ENCODE results near the gene AGO4. TPM values are rescaled to one million over a fixed set of nuclear protein-coding genes. Genes with fewer than 3 reads are reported as not detected.
A peak's percentile ranks its signal among the peaks of the same experiment; 100 is the strongest.

The AGO4 gene
- total RNA-seq, 1 experiment from 2014 or later: 12.8 TPM

GRCh38 chr1:35809114-35810095, 1.6 kb downstream of the AGO4 start:
- Histone ChIP-seq H3K18ac (ENCODE audit: insufficient read length, low read depth, low read length) (no peak overlapping the region), H2BK15ac (ENCODE audit: low read depth, low read length) (no peak overlapping the region), H2BK5ac (ENCODE audit: insufficient read length, low read length) (no peak overlapping the region), H3K27me3 (ENCODE audit: insufficient read depth, low read length) (no peaks in the 10 kb centered on the region), H3K27ac (ENCODE audit: insufficient read length, low read depth, low read length) (no peak overlapping the region), H2BK120ac (ENCODE audit: low read depth, low read length, poor library complexity, severe bottlenecking) (no peak overlapping the region), H2BK20ac (ENCODE audit: low read depth, low read length, poor library complexity, severe bottlenecking) (no peak overlapping the region), H3K79me1 (ENCODE audit: insufficient read depth, low read depth, low read length, poor library complexity, severe bottlenecking) (no peaks in the 10 kb centered on the region), H3K4me1 (ENCODE audit: insufficient read depth, low read length) (no peaks in the 10 kb centered on the region; the same call in 1 of the 2 replicates), H3K9me3 (ENCODE audit: control insufficient read depth, low read depth, low read length) (no peaks in the 10 kb centered on the region), H3K14ac (ENCODE audit: insufficient read depth, low read length) (no peak overlapping the region), H2BK12ac (ENCODE audit: insufficient read length, low read depth, low read length) (no peak overlapping the region), H3K79me2 (ENCODE audit: insufficient read depth, low read length) (no peaks in the 10 kb centered on the region), H2AK5ac (ENCODE audit: insufficient read length, low read length) (no peak overlapping the region), H3K56ac (ENCODE audit: insufficient read length, low read depth, low read length) (no peak overlapping the region), H3T11ph (ENCODE audit: low read length) (no peak overlapping the region), H2AFZ (ENCODE audit: low read length) (no peak overlapping the region), H3K9ac (ENCODE audit: extremely low read depth, insufficient read length, low read length) (no peak overlapping the region), H4K91ac (ENCODE audit: insufficient read length, low read depth, low read length) (no peak overlapping the region), H3K23me2 (ENCODE audit: insufficient read length, low read depth, low read length, poor library complexity, severe bottlenecking) (peaks cover 4% of the 10 kb centered on the region), H3K4me2 (ENCODE audit: insufficient read depth, insufficient read length, low read length) (peak overlapping the region; percentile 76), H4K8ac (replicated peaks; ENCODE audit: insufficient read length, low read depth, low read length) (no peak overlapping the region), H4K20me1 (ENCODE audit: control insufficient read depth, insufficient read depth, insufficient read length) (no peaks in the 10 kb centered on the region), H3K4ac (ENCODE audit: low read depth, low read length) (no peak overlapping the region), H3K23ac (ENCODE audit: insufficient read length, low read depth, low read length) (no peak overlapping the region), H4K5ac (ENCODE audit: insufficient read length, low read depth, low read length) (no peak overlapping the region)
- H3K36me3 Mint-ChIP-seq (ENCODE audit: insufficient read depth in 1 of 3, low read depth in 3 of 3): peaks cover 0 to 2% (median 0%) of the 10 kb centered on the region in 3 experiments; a peak in 1 of 7 replicates
- peak overlapping the region in 2 of 3 experiments; percentile 33 to 70; a peak in 1 of 7 replicates for H3K27ac Mint-ChIP-seq
- peaks cover 17 to 20% of the 10 kb centered on the region in 2 experiments for H3K4me1 Mint-ChIP-seq
- H3K27me3 Mint-ChIP-seq (ENCODE audit: low read depth): no peaks in the 10 kb centered on the region
- no peak for TF ChIP-seq CTCF (conservative IDR thresholded peaks at IDR 0.05)
- WGBS (ENCODE audit: extremely low coverage, insufficient read length, low lambda C conversion rate): no CpG with 5 or more reads among the region's 7 CpGs
- DNase-seq: no peak
- peak overlapping the region; percentile 79 to 89 for H3K4me3 Mint-ChIP-seq
- no peaks in the 10 kb centered on the region; a peak in 1 of 5 replicates for H3K9me3 Mint-ChIP-seq

All from H9 (cell line).